KMS-11 (cell line): Measurements from ENCODE around the gene AFMID.

Source experiments
- H2AFZ ChIP-seq: fragments of 200-600 bp; sonication (generic); 2 replicates; pipeline ENCODE4 v1.6.1; 2016; ENCODE audit warnings: antibody characterized with exemption, mixed run types, low read depth
- H3K27ac ChIP-seq: fragments of 200-600 bp; sonication (generic); 2 replicates; pipeline ENCODE4 v1.6.1; 2016; ENCODE audit warnings: mild to moderate bottlenecking, mixed run types
- H3K27me3 ChIP-seq: fragments of 200-600 bp; sonication (generic); 2 replicates; pipeline ENCODE4 v1.6.1; 2017; ENCODE audit warnings: mild to moderate bottlenecking, low read depth, mixed run types, moderate library complexity; ENCODE audit not compliant: insufficient read depth
- H3K36me3 ChIP-seq: fragments of 200-600 bp; sonication (generic); 2 replicates; pipeline ENCODE4 v1.6.1; 2017; ENCODE audit warnings: mild to moderate bottlenecking, mixed run types; ENCODE audit not compliant: insufficient read depth
- H3K4me1 ChIP-seq: fragments of 200-600 bp; sonication (generic); 2 replicates; pipeline ENCODE4 v1.6.1; 2016; ENCODE audit warnings: mild to moderate bottlenecking, low read depth, mixed run types; ENCODE audit not compliant: poor library complexity, severe bottlenecking
- H3K4me2 ChIP-seq: fragments of 200-600 bp; sonication (generic); 2 replicates; pipeline ENCODE4 v1.7.0; 2016; ENCODE audit warnings: mild to moderate bottlenecking, mixed run types
- H3K4me3 ChIP-seq: fragments of 200-600 bp; sonication (generic); IDR thresholded peaks from 2 replicates; pipeline ENCODE4 v1.6.1; 2017; ENCODE audit warnings: low read depth, low read length, mixed read lengths; ENCODE audit not compliant: insufficient read depth
- H3K79me2 ChIP-seq: fragments of 200-600 bp; sonication (generic); 2 replicates; pipeline ENCODE4 v1.6.1; 2016; ENCODE audit warnings: low read depth, mixed run types; ENCODE audit not compliant: insufficient read depth
- H3K9ac ChIP-seq: fragments of 200-600 bp; sonication (generic); 2 replicates; pipeline ENCODE4 v1.6.1; 2016; ENCODE audit warnings: mild to moderate bottlenecking, mixed run types
- H4K20me1 ChIP-seq: fragments of 200-600 bp; sonication (generic); 2 replicates; pipeline ENCODE4 v1.6.1; 2016; ENCODE audit warnings: mild to moderate bottlenecking, mixed run types; ENCODE audit not compliant: insufficient read depth
- TF ChIP-seq, protein P1 (sequence below): fragments of 200-600 bp; sonication (generic); conservative IDR thresholded peaks from 2 replicates; pipeline ENCODE4 v1.6.1; 2017; ENCODE audit warnings: low read depth, mild to moderate bottlenecking, antibody characterized with exemption, low read length, moderate library complexity, mixed read lengths

Gene AFMID

DNA sequence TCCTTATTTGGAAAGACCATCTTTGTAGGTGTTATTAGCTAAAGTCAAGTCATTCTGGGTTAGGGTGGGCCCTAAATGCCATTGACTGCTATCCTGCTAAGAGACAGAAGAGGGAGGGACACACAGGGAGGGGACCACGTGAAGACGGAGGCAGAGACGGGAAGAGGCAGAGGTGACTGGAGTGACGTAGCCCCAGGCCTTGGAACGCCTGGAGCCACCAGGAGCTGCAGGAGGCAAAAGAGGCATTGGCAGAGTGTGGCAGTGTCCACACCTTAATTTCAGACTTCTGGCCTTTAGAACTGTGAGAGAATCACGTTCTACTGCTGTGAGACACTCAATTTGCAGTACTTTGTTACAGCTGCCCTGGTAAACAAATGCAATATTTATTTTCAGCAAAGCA is 13.3 kb downstream of the AFMID start:
- Histone ChIP-seq H3K4me1 (no peaks in the 10 kb centered on the region), H3K4me3 (no peak overlapping the region), H3K79me2 (peaks cover 9% of the 10 kb centered on the region; the same call in 1 of the 2 replicates), H3K27ac (no peak overlapping the region), H2AFZ (no peak overlapping the region), H3K36me3 (no peaks in the 10 kb centered on the region; the same call in 1 of the 2 replicates), H3K27me3 (no peaks in the 10 kb centered on the region), H3K9ac (no peak overlapping the region), H3K4me2 (no peak overlapping the region), H4K20me1 (no peaks in the 10 kb centered on the region)
- TF ChIP-seq, protein P1, sequence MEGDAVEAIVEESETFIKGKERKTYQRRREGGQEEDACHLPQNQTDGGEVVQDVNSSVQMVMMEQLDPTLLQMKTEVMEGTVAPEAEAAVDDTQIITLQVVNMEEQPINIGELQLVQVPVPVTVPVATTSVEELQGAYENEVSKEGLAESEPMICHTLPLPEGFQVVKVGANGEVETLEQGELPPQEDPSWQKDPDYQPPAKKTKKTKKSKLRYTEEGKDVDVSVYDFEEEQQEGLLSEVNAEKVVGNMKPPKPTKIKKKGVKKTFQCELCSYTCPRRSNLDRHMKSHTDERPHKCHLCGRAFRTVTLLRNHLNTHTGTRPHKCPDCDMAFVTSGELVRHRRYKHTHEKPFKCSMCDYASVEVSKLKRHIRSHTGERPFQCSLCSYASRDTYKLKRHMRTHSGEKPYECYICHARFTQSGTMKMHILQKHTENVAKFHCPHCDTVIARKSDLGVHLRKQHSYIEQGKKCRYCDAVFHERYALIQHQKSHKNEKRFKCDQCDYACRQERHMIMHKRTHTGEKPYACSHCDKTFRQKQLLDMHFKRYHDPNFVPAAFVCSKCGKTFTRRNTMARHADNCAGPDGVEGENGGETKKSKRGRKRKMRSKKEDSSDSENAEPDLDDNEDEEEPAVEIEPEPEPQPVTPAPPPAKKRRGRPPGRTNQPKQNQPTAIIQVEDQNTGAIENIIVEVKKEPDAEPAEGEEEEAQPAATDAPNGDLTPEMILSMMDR, result no peak

DNA sequence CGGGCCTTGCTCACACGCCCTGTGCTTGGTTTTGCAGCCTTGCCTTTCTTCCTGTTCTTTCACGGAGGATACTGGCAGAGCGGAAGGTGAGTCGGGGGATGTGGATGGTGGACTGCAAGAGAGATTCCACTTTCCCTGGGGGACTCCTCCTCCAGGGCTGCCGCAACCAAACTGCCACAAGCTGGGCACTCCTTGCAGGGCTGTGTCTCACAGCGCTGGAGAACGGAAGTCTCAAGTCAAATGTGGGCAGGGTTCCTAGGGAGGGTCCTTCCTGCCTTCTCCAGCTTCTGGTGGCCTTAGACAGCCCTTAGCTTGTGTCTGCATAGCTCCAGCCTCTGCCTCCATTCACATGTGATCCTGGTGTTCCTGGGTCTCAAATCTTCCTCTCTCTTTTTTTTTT is 15.5 kb downstream of the AFMID start:
- Histone ChIP-seq H3K27ac (no peak overlapping the region), H3K4me2 (no peak overlapping the region), H4K20me1 (no peaks in the 10 kb centered on the region), H3K79me2 (peaks cover 8% of the 10 kb centered on the region; the same call in 1 of the 2 replicates), H3K4me1 (no peaks in the 10 kb centered on the region), H3K27me3 (no peaks in the 10 kb centered on the region), H3K4me3 (no peak overlapping the region), H3K9ac (no peak overlapping the region), H2AFZ (no peak overlapping the region), H3K36me3 (0 out of 2 replicates have a peak, but pooled peaks cover 3% of the 10 kb centered on the region)
- TF ChIP-seq, protein P1, result no peak

DNA sequence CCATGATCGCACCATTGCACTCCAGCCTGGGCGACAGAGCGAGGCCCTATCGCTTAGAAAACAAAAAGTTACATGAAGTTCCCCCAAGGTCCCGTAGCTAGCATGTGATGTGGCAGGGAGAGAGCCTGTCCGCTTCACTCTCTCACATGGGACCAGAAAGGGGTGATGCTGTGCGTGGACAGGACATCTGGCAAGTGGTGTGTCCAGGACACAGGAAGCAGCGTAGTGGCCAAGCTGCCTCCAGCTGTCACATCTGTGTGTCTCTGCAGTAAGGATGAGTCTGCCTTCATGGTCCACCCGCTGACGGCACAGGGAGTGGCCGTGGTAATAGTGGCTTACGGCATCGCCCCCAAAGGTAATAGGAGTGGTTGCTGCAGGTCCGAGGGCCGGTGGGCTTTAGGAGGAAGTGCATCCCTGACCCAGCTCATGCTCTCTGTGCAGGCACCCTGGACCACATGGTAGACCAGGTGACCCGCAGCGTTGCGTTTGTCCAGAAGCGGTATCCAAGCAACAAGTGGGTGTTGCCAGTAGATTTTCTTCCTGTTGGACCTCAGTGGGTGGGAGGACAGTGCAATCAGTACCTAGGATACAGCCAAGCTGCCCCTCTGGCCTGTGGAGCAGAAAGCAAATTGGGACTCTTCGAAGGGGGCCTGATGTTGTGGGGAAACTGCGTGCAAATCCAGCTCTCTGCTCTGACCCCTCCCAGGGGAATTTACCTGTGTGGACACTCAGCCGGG is 17.4 kb downstream of the AFMID start:
- no peak overlapping the region for H3K27ac ChIP-seq

DNA sequence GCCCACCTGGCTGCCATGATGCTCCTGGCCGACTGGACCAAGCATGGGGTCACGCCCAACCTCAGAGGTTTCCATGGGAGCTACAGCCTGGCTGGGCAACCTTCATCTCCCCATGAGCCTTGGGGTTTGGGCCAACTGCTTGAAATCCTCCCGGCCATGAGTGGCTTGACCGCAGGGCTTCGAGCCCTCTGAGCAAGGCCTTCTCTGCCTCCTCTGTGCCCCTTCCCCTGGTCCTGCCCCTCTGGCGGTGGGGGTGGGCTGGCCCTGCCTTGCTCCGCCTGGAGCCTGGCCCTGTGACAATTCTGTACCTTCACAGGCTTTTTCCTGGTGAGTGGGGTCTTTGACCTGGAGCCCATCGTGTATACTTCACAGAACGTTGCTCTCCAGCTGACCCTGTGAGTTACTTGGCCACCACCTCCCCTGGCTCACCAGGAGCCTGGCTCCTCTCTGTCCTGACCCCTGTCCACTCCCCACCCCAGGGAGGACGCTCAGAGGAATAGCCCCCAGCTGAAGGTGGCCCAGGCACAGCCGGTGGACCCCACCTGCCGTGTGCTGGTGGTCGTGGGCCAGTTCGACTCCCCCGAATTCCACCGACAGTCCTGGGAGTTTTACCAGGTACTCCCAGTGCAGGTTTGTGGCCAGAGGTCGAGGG is 18.1 kb downstream of the AFMID start:
- Histone ChIP-seq H3K9ac (no peak overlapping the region), H3K27ac (no peak overlapping the region), H3K4me3 (no peak overlapping the region), H3K27me3 (no peaks in the 10 kb centered on the region), H3K4me2 (no peak overlapping the region), H3K4me1 (no peaks in the 10 kb centered on the region), H2AFZ (no peak overlapping the region), H3K36me3 (0 out of 2 replicates have a peak, but pooled peaks cover 3% of the 10 kb centered on the region), H4K20me1 (no peaks in the 10 kb centered on the region), H3K79me2 (peaks cover 2% of the 10 kb centered on the region; the same call in 1 of the 2 replicates)
- TF ChIP-seq, protein P1, result no peak

More for the DNA sequence above, 17.4 kb downstream of the AFMID start:
- H2AFZ ChIP-seq, result no peak overlapping the region
- TF ChIP-seq, protein P1, result no peak
- no peaks in the 10 kb centered on the region for H3K27me3 ChIP-seq
- H3K4me2 ChIP-seq, result no peak overlapping the region
- no peak overlapping the region for H3K9ac ChIP-seq
- peaks cover 8% of the 10 kb centered on the region; the same call in 1 of the 2 replicates for H3K79me2 ChIP-seq
- no peaks in the 10 kb centered on the region for H3K4me1 ChIP-seq
- no peak overlapping the region for H3K4me3 ChIP-seq
- 0 out of 2 replicates have a peak, but pooled peaks cover 3% of the 10 kb centered on the region for H3K36me3 ChIP-seq
- H4K20me1 ChIP-seq, result no peaks in the 10 kb centered on the region
